Activated CD4-positive, alpha-beta T cell treated with anti-CD3 and anti-CD28 coated beads, Interleukin-2, amount 10 ng/mL, durations not matched to agents 7 days and 5 days (primary cell): ENCODE results near the gene SUGCT. TPM values are rescaled to one million over a fixed set of nuclear protein-coding genes. Genes with fewer than 3 reads are reported as not detected.

Experiments
- CTCF ChIA-PET: fragments of 350-600 bp; sonication (Branson Sonifier 250); formaldehyde crosslinking; loops from one replicate; lab custom pipeline; 2021; ENCODE audit warnings: antibody characterized with exemption; lab: Charles Lee
- POLR2A ChIA-PET: fragments of 350-600 bp; sonication (Branson Sonifier 250); formaldehyde crosslinking; loops from one replicate; lab custom pipeline; 2021; ENCODE audit warnings: antibody characterized with exemption; lab: Charles Lee
- DNase-seq: peaks from one replicate; pipeline ENCODE4 v3.0.0-alpha.2; 2020
- H3K27ac Mint-ChIP-seq: one replicate; pipeline ENCODE4 v1.8.0; 2021; ENCODE audit warnings: mild to moderate bottlenecking, moderate library complexity, mixed read lengths
- H3K27me3 Mint-ChIP-seq: one replicate; pipeline ENCODE4 v1.8.0; 2021; ENCODE audit warnings: mixed read lengths
- H3K36me3 Mint-ChIP-seq: one replicate; pipeline ENCODE4 v1.8.0; 2021; ENCODE audit warnings: low read depth, mixed read lengths
- H3K4me1 Mint-ChIP-seq: one replicate; pipeline ENCODE4 v1.8.0; 2021; ENCODE audit warnings: mixed read lengths
- H3K4me3 Mint-ChIP-seq: one replicate; pipeline ENCODE4 v1.8.0; 2021; ENCODE audit warnings: mild to moderate bottlenecking, moderate library complexity, mixed read lengths
- H3K9me3 Mint-ChIP-seq: one replicate; pipeline ENCODE4 v1.8.0; 2021; ENCODE audit warnings: mixed read lengths
- total RNA-seq, 2 experiments: library from RNA; stranded (reverse); gene quantifications; one replicate each; pipeline ENCODE4 v1.2.3, GENCODE V29; 2021

SUGCT gene
- total RNA-seq, 2 experiments from 2014 or later, result not detected

DNA sequence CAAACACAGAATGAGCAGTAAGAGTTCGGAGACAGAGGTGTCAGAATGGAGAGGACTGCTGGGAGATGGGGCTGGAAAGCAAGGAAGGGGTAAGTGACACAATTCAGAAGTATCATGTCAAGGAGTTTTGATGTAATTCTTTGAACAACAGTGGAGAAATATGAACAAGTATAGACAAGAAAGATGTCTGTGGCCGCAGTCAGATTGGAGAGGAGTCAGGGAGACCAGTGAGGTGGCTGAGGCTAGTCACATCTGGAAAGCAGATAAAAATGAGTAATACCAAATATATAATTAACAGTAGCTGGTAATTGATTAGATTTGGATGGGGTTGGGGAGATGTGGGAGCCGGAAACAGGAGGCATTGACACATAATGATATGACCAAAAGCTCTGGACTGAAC, 540.9 kb downstream of the SUGCT start:
- H3K27ac Mint-ChIP-seq, result no peak overlapping the region
- peaks cover 11% of the 10 kb centered on the region for H3K4me1 Mint-ChIP-seq
- no peaks in the 10 kb centered on the region for H3K36me3 Mint-ChIP-seq
- peaks cover 5% of the 10 kb centered on the region for H3K27me3 Mint-ChIP-seq
- no peak overlapping the region for H3K4me3 Mint-ChIP-seq
- peaks cover 3% of the 10 kb centered on the region for H3K9me3 Mint-ChIP-seq
- POLR2A ChIA-PET, result no interaction called here
- CTCF ChIA-PET, result interaction anchor here (0.5 kb wide), 1 partner anchor 1240 kb away, joined by 4 read pairs; no protein-coding TSS in a partner anchor
- no peak for DNase-seq

DNA sequence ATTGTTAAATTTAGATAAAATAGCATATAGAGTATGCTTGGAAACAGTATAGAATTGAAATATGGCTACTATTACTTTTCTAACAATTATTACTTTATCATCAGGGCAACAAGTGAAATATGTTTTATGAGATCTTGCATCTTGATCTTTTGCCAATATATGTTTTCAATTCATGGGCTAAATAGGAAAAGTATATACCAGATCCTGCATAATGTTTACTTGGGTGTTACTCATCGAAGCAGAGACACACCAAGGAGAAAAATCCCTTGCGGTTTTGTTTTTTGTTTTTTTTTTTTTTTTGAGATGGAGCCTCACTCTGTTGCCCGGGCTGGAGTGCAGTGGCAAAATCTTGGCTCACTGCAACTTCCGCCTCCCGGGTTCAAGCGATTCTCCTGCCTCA, 541.4 kb downstream of the SUGCT start:
- Mint-ChIP-seq H3K36me3 (no peaks in the 10 kb centered on the region), H3K4me3 (no peak overlapping the region), H3K27me3 (peaks cover 2% of the 10 kb centered on the region), H3K9me3 (peaks cover 3% of the 10 kb centered on the region), H3K4me1 (peaks cover 11% of the 10 kb centered on the region), H3K27ac (no peak overlapping the region)
- CTCF ChIA-PET, result no interaction called here
- POLR2A ChIA-PET, result no interaction called here
- no peak for DNase-seq

DNA sequence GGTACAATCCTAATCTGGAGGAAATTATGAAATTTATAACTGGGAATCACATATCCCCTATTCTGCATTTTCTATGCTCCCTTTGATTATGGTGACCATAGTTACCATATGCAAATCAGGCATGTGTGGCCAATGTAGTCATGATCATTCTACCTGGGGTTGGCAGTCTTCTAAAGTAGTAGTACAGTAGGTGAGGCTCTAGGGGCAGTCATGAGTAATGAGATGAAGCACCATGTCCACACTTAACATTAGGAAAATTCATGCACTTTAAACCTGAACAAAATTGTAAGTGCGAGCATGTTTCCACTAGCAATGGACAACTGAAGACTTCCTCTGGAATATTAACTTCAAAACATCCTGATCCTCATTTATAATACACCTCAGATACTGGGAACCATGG, 545.9 kb downstream of the SUGCT start:
- Mint-ChIP-seq H3K4me3 (no peak overlapping the region), H3K36me3 (no peaks in the 10 kb centered on the region), H3K9me3 (peaks cover 3% of the 10 kb centered on the region), H3K27me3 (no peaks in the 10 kb centered on the region), H3K4me1 (no peaks in the 10 kb centered on the region), H3K27ac (no peak overlapping the region)
- ChIA-PET CTCF (no interaction called here), POLR2A (no interaction called here)
- no peak for DNase-seq

DNA sequence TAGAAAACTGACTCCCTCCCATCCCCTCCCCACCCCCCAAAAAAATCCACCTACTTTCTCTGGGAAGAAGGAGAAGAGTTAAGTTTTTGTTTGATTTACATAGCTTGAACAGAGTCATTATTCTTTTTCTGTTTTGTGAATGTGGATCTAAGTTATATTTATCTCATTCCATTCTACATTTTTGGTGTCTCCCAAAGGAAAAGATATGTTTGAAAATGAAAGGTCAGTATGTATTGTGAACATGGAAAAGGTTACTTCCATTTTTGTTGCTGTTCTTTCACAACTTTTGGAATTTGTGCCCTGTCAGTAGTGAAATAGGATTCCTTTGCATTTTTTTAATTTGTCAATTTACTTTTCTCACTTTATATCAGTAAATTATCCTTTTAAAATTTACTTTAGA, 547.9 kb downstream of the SUGCT start:
- no peak overlapping the region for H3K27ac Mint-ChIP-seq
- H3K36me3 Mint-ChIP-seq, result no peaks in the 10 kb centered on the region
- ChIA-PET POLR2A (no interaction called here), CTCF (no interaction called here)
- no peak overlapping the region for H3K4me3 Mint-ChIP-seq
- H3K27me3 Mint-ChIP-seq, result no peaks in the 10 kb centered on the region
- no peaks in the 10 kb centered on the region for H3K4me1 Mint-ChIP-seq
- no peak for DNase-seq
- no peaks in the 10 kb centered on the region for H3K9me3 Mint-ChIP-seq

DNA sequence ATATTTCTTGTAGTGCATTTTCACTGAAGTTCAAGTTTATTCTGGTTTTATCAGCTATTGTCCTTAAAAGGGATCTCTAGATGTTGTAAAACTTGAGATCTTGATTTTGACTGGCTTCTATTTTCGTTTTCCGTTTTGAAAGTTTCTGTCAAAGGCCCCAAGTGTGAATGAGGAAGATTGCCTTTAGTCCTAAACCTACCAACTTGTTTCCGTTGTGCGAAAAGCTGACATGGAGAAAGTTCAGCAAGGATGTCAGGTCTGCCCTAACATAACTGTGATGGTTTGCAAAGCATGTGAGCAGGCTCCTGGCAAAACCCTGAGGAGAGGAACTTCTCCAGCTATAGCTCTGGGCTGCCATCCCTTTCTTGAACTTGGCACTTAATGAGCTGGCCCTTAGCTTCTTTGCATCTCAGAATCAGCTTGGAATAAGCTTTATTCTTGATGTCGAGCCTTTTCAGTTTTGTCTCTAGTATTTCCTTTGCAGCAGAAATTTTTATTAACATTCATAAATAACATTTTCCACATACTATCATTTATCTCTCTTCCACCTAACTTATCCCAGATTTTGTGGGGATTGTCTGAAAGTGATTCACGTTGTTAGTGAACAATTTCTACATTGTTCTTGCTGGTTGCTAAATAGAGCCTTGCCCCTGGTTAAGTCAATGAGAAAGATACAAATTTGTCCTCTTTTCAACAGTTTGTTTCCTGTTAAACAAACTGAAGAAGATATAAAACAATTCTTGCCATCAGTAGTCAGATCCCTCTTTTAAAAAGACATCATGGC, 559.4 kb downstream of the SUGCT start:
- H3K36me3 Mint-ChIP-seq, result no peaks in the 10 kb centered on the region
- H3K9me3 Mint-ChIP-seq, result no peaks in the 10 kb centered on the region
- no peak overlapping the region for H3K4me3 Mint-ChIP-seq
- no peaks in the 10 kb centered on the region for H3K27me3 Mint-ChIP-seq
- POLR2A ChIA-PET, result no interaction called here
- no peaks in the 10 kb centered on the region for H3K4me1 Mint-ChIP-seq
- H3K27ac Mint-ChIP-seq, result no peak overlapping the region
- CTCF ChIA-PET, result no interaction called here
- DNase-seq, result no peak

DNA sequence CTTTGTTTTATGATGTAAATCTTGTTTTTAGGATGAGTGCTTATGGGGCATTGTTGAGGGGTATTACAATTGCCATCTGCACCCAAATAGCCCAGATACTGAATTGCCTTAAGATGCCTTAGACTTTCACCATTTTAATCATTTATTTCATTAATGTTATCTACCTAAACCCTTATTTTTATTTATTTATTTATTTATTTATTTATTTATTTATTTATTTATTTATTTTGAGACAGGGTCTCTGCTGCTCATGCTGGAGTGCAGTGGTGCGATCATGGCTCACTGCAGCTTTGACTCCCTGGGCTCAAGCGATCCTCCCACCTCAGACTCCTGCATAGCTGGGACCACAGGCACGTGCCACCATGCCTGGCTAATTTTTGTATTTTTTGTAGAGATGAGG, 560.2 kb downstream of the SUGCT start:
- ChIA-PET CTCF (no interaction called here), POLR2A (no interaction called here)
- Mint-ChIP-seq H3K9me3 (no peaks in the 10 kb centered on the region), H3K4me1 (peaks cover 2% of the 10 kb centered on the region), H3K4me3 (no peak overlapping the region), H3K36me3 (no peaks in the 10 kb centered on the region), H3K27me3 (no peaks in the 10 kb centered on the region), H3K27ac (no peak overlapping the region)
- DNase-seq, result no peak

DNA sequence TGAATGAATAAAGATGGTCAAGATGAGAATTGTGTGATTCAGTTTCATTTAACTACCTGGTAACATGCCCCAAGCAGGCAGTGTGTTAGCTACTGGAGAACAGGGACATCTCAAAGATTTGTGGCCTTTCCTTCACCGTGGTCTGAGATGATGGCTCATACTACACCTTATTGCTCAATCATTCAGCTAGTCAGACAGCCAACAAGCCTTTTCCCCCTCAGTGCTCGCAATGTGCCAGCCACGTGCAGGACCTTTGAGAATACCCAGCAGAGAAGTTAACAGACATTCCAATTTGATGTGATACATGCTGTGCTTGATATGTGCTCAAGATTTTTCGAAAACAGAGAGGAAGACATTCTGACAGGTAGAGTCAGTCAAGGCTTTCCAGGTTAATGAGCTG, 562.8 kb downstream of the SUGCT start:
- no peaks in the 10 kb centered on the region for H3K9me3 Mint-ChIP-seq
- H3K4me1 Mint-ChIP-seq, result peaks cover 21% of the 10 kb centered on the region
- H3K27me3 Mint-ChIP-seq, result no peaks in the 10 kb centered on the region
- CTCF ChIA-PET, result interaction anchor here (0.9 kb wide), 1 partner anchor 38 kb away, joined by 3 read pairs; no protein-coding TSS in a partner anchor
- no peak overlapping the region for H3K4me3 Mint-ChIP-seq
- no peak overlapping the region for H3K27ac Mint-ChIP-seq
- POLR2A ChIA-PET, result no interaction called here
- DNase-seq, result no peak
- H3K36me3 Mint-ChIP-seq, result no peaks in the 10 kb centered on the region

DNA sequence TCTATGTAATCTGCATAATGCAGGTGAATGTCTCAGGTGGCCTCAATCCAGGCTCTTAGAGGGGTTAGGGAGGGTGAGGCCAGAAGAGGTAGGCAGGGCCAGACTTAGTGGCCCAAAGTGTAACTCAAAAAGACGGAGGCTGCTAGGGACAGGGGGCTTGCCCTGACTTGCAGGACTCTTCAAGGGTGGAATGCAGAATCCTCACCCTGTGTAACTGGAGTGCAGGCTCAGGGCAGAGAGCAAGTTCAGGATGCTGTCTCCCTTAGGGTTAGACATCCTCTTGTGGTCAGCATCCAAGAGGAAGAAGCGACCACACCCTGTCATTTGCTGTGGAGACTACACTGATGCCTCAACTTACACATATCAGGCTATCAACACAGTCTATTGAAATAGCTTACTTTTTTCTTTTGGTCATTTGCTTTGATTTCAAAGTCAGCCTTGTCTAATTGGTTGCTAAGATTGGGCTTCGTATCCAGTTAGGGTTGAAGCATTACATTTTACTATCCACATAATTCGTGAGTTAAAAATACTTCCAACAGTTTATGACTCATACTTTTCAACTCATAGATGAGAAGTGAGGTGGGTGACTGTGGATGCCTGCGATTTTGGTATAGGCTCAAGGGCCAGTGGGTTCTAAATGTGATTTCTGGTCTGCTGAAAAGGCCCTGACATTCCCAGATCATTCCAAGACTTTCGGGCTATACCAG, 563.6 kb downstream of the SUGCT start:
- no peaks in the 10 kb centered on the region for H3K9me3 Mint-ChIP-seq
- H3K27ac Mint-ChIP-seq, result no peak overlapping the region
- H3K27me3 Mint-ChIP-seq, result no peaks in the 10 kb centered on the region
- no peak overlapping the region for H3K4me3 Mint-ChIP-seq
- peaks cover 21% of the 10 kb centered on the region for H3K4me1 Mint-ChIP-seq
- CTCF ChIA-PET, result no interaction called here
- POLR2A ChIA-PET, result no interaction called here
- no peaks in the 10 kb centered on the region for H3K36me3 Mint-ChIP-seq
- DNase-seq, result no peak

DNA sequence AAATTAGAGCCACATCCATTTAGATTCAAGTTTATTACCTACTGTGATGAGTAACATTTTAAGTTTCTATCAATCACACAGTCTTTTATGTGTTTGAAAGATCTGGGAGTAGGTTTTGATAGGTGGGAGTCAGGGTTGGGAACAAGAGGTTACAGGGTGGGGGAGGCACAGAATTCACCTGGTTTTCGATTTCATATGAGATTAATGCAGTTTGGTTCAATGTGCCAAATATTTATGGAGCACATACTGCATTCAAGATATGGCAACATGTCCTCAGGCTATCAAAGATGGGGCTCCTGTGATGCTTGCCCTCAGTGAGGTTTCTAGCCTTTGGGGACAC, 564.1 kb downstream of the SUGCT start:
- ChIA-PET POLR2A (no interaction called here), CTCF (no interaction called here)
- Mint-ChIP-seq H3K27me3 (no peaks in the 10 kb centered on the region), H3K27ac (no peak overlapping the region), H3K36me3 (no peaks in the 10 kb centered on the region), H3K4me3 (no peak overlapping the region), H3K4me1 (peaks cover 21% of the 10 kb centered on the region), H3K9me3 (no peaks in the 10 kb centered on the region)
- DNase-seq, result no peak

DNA sequence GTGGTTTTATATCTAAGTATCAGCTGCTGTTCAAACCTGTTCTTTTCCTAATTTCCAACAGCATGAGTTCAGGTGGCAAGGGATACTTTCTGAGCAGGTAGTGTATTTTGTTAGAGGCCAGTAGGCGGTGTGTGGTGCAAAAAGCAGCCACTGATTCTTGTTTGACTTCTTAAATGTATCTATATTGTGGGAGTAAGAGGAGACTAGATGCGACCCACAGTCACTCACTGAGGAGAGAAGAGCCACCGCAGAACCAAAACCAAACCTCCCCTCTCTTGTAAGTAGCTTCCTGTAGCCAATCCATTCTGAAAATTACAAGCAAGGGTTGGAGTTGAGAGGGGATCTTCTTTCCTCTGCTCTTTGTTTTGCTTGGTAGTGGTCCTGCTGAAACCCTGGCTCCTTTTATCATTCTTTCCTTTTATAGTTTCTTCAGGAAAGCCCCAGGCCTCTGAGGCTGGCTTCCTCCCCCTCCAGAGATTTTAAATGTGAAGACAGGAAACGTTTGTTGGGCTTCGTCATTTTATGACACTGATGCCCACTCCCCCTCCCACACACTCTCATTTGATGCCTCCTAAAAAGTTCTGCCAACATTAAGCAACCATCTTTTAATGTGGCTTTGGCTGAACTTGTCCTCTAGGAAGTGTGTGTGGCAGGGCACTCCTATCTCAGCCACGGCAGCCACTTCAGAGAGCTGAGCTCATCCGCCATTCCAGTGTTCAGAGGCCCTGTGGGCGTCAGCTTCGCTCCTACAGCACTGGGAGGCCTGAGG, 566.0 kb downstream of the SUGCT start:
- peak overlapping the region; percentile 3 for H3K27ac Mint-ChIP-seq
- H3K27me3 Mint-ChIP-seq, result no peaks in the 10 kb centered on the region
- H3K4me3 Mint-ChIP-seq, result no peak overlapping the region
- DNase-seq, result peak; percentile 18
- H3K9me3 Mint-ChIP-seq, result no peaks in the 10 kb centered on the region
- H3K36me3 Mint-ChIP-seq, result no peaks in the 10 kb centered on the region
- POLR2A ChIA-PET, result no interaction called here
- peaks cover 21% of the 10 kb centered on the region for H3K4me1 Mint-ChIP-seq
- CTCF ChIA-PET, result no interaction called here

DNA sequence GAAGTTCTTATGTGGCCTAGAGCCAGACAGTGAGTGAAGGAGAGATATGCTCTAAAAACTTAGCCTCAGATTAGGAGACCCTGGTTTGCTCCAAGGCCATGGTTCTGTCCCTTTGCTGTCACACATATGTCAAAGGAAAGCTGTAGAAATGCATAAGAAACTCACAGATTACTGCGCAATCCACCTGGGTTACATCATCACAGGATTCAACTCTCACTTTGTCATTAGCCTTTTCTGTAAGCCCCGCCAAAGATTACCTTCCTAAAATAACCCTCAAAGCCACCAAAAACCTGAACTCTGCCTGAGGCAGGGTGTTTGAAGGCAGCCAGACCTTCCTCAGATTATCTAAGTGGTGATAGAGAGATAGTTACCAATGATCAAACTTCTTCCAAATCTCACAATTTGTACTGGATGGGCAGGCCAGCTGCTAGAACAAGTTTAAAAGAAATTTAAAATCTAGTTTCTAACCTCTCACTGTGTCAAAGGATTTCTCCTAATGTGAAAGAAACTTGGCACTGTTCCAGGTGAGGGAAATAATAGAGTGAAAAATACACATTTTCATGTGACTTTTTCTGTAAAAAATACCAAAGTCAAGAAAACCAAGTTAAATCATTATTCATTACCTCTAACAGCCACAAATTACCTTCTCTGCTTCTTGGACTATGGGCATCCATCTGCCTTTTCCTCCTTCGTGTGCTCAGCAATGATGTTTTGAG, 567.2 kb downstream of the SUGCT start:
- POLR2A ChIA-PET, result no interaction called here
- Mint-ChIP-seq H3K27me3 (no peaks in the 10 kb centered on the region), H3K4me3 (no peak overlapping the region), H3K27ac (no peak overlapping the region), H3K9me3 (no peaks in the 10 kb centered on the region), H3K4me1 (peaks cover 21% of the 10 kb centered on the region), H3K36me3 (no peaks in the 10 kb centered on the region)
- no peak for DNase-seq
- CTCF ChIA-PET, result no interaction called here

DNA sequence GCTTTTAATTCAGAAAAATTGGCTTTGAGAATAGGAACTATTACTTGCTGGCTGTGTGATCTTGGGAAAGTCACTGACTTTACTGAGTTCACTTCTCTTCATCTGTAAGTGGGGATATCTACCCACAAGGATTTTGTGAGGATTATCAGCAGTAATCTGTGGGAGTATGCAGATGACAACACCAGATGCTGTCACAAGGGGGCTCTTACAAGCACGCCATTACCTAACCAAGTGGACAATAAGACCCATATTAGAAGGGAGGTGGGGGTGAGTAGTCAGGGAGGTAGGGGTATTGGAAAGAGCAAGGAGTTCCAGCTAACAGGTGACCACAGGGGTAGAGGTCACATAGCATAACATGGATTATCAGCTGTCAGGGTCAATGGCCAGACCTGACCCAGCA, 569.4 kb downstream of the SUGCT start:
- no peaks in the 10 kb centered on the region for H3K36me3 Mint-ChIP-seq
- H3K9me3 Mint-ChIP-seq, result no peaks in the 10 kb centered on the region
- no peaks in the 10 kb centered on the region for H3K27me3 Mint-ChIP-seq
- H3K4me3 Mint-ChIP-seq, result no peak overlapping the region
- POLR2A ChIA-PET, result no interaction called here
- H3K4me1 Mint-ChIP-seq, result peaks cover 21% of the 10 kb centered on the region
- DNase-seq, result no peak
- CTCF ChIA-PET, result interaction anchor here (1.7 kb wide), 1 partner anchor 12 kb away, joined by 3 read pairs; no protein-coding TSS in a partner anchor
- no peak overlapping the region for H3K27ac Mint-ChIP-seq
